ENCODE results near the gene KCNMB4. TPM values are rescaled to one million over a fixed set of nuclear protein-coding genes. Genes with fewer than 3 reads are reported as not detected.

KCNMB4 gene
- total RNA-seq, 1 experiment from 2014 or later, result 0.23 TPM

- Mint-ChIP-seq H3K36me3 (ENCODE audit: insufficient read depth, unreplicated experiment) (no peaks in the 10 kb centered on the region), H3K27me3 (ENCODE audit: insufficient read depth, unreplicated experiment) (no peaks in the 10 kb centered on the region), H3K4me3 (ENCODE audit: unreplicated experiment) (no peak overlapping the region), H3K9me3 (ENCODE audit: unreplicated experiment) (peaks cover 21% of the 10 kb centered on the region), H3K27ac (ENCODE audit: unreplicated experiment) (no peak overlapping the region), H3K4me1 (ENCODE audit: low read depth, unreplicated experiment) (no peaks in the 10 kb centered on the region)
- H3K27me3 ChIP-seq (replicated peaks; ENCODE audit: control insufficient read depth, insufficient read depth, low read length), result no peaks in the 10 kb centered on the region
- no peaks in the 10 kb centered on the region for H3K4me1 ChIP-seq
- ChIA-PET POLR2A (no interaction called here), CTCF (no interaction called here)
- H3K9me3 ChIP-seq, result peaks cover 14% of the 10 kb centered on the region
- H3K4me3 ChIP-seq (ENCODE audit: low read depth, low read length), result no peak overlapping the region
- no peaks in the 10 kb centered on the region for H3K36me3 ChIP-seq (ENCODE audit: control insufficient read depth, insufficient read depth, low read length)
- no TSS peak for BruUV-seq (replicated peaks)
- no peak for DNase-seq
- intact Hi-C loops (cut with micrococcal nuclease; ENCODE audit: unreplicated experiment), result no loop called here
- no peak for TF ChIP-seq CTCF (IDR thresholded peaks at IDR 0.05; ENCODE audit: insufficient read depth in 1 of 2, low read depth in 1 of 2, low read length in 1 of 2, severe bottlenecking in 1 of 2, unreplicated experiment in 1 of 2)
These were observed 97.9 kb downstream of the KCNMB4 start for GRCh38 chr12:70463997-70464396.

- intact Hi-C loops (cut with micrococcal nuclease; ENCODE audit: unreplicated experiment), result no loop called here
- H3K9me3 ChIP-seq, result peaks cover 14% of the 10 kb centered on the region
- Mint-ChIP-seq H3K27ac (ENCODE audit: unreplicated experiment) (no peak overlapping the region), H3K4me1 (ENCODE audit: low read depth, unreplicated experiment) (no peaks in the 10 kb centered on the region), H3K4me3 (ENCODE audit: unreplicated experiment) (no peak overlapping the region), H3K36me3 (ENCODE audit: insufficient read depth, unreplicated experiment) (no peaks in the 10 kb centered on the region), H3K27me3 (ENCODE audit: insufficient read depth, unreplicated experiment) (no peaks in the 10 kb centered on the region), H3K9me3 (ENCODE audit: unreplicated experiment) (peaks cover 21% of the 10 kb centered on the region)
- H3K4me3 ChIP-seq (ENCODE audit: low read depth, low read length), result no peak overlapping the region
- no peaks in the 10 kb centered on the region for H3K27me3 ChIP-seq (replicated peaks; ENCODE audit: control insufficient read depth, insufficient read depth, low read length)
- no peaks in the 10 kb centered on the region for H3K36me3 ChIP-seq (ENCODE audit: control insufficient read depth, insufficient read depth, low read length)
- POLR2A ChIA-PET, result no interaction called here
- no peaks in the 10 kb centered on the region for H3K4me1 ChIP-seq
- TF ChIP-seq CTCF (IDR thresholded peaks at IDR 0.05; ENCODE audit: insufficient read depth in 1 of 2, low read depth in 1 of 2, low read length in 1 of 2, severe bottlenecking in 1 of 2, unreplicated experiment in 1 of 2), result no peak
- no peak for DNase-seq
- no TSS peak for BruUV-seq (replicated peaks)
- CTCF ChIA-PET, result no interaction called here
These were observed 100.7 kb downstream of the KCNMB4 start for GRCh38 chr12:70466753-70467152.

- POLR2A ChIA-PET, result no interaction called here
- TF ChIP-seq CTCF (IDR thresholded peaks at IDR 0.05; ENCODE audit: insufficient read depth in 1 of 2, low read depth in 1 of 2, low read length in 1 of 2, severe bottlenecking in 1 of 2, unreplicated experiment in 1 of 2), result no peak
- H3K4me3 ChIP-seq (ENCODE audit: low read depth, low read length), result no peak overlapping the region
These were observed 101.4 kb downstream of the KCNMB4 start for GRCh38 chr12:70467476-70467875.

More at GRCh38 chr12:70467476-70467875, 101.4 kb downstream of the KCNMB4 start:
- no peaks in the 10 kb centered on the region for H3K36me3 ChIP-seq (ENCODE audit: control insufficient read depth, insufficient read depth, low read length)
- Mint-ChIP-seq H3K9me3 (ENCODE audit: unreplicated experiment) (peaks cover 21% of the 10 kb centered on the region), H3K4me3 (ENCODE audit: unreplicated experiment) (no peak overlapping the region), H3K27ac (ENCODE audit: unreplicated experiment) (no peak overlapping the region), H3K27me3 (ENCODE audit: insufficient read depth, unreplicated experiment) (no peaks in the 10 kb centered on the region), H3K36me3 (ENCODE audit: insufficient read depth, unreplicated experiment) (no peaks in the 10 kb centered on the region), H3K4me1 (ENCODE audit: low read depth, unreplicated experiment) (no peaks in the 10 kb centered on the region)
- H3K9me3 ChIP-seq, result peaks cover 14% of the 10 kb centered on the region
- no peaks in the 10 kb centered on the region for H3K4me1 ChIP-seq
- BruUV-seq (replicated peaks), result no TSS peak
- no peak for DNase-seq
- intact Hi-C loops (cut with micrococcal nuclease; ENCODE audit: unreplicated experiment), result no loop called here
- CTCF ChIA-PET, result no interaction called here
- no peaks in the 10 kb centered on the region for H3K27me3 ChIP-seq (replicated peaks; ENCODE audit: control insufficient read depth, insufficient read depth, low read length)
